GM20000 (cell line): ENCODE data around the gene BAIAP3.
"Not testable (repeated sequence)": the region's sequence is repeated elsewhere in the genome, so short reads cannot be mapped to it uniquely, and the experiment has no call there.

Experiments
- DNase-seq: peaks from one replicate; pipeline ENCODE4 v3.0.0; 2012; ENCODE audit warnings: low spot score
- CTCF ChIP-seq: IDR thresholded peaks from 2 replicates; pipeline ENCODE4 v1.5.1; 2012; ENCODE audit warnings: mild to moderate bottlenecking, control low read depth; ENCODE audit errors: extremely low read depth, missing control alignments

BAIAP3 gene

GRCh38 chr16:1323296-1324239 lies 9.9 kb upstream of the BAIAP3 start:
- DNase-seq: no peak
- no peak for TF ChIP-seq CTCF

- no peak for DNase-seq
- TF ChIP-seq CTCF: no peak
These were observed 9.1 kb upstream of the BAIAP3 start for GRCh38 chr16:1324286-1324826.

GRCh38 chr16:1325261-1325660 lies 8.2 kb upstream of the BAIAP3 start:
- TF ChIP-seq CTCF: no peak
- DNase-seq: no peak

- TF ChIP-seq CTCF: no peak
- DNase-seq: no peak
These were observed 7.6 kb upstream of the BAIAP3 start for GRCh38 chr16:1325673-1326371.

- DNase-seq: no peak
- no peak for TF ChIP-seq CTCF
These were observed 7.1 kb upstream of the BAIAP3 start for GRCh38 chr16:1326391-1326790.

- DNase-seq: no peak
- TF ChIP-seq CTCF: no peak
These were observed 6.4 kb upstream of the BAIAP3 start for GRCh38 chr16:1326946-1327618.

GRCh38 chr16:1327619-1327947 lies 5.9 kb upstream of the BAIAP3 start:
- TF ChIP-seq CTCF: no peak
- no peak for DNase-seq

- DNase-seq: not testable (repeated sequence)
These were observed 5.3 kb upstream of the BAIAP3 start for GRCh38 chr16:1328136-1328535.

- DNase-seq: not testable (repeated sequence)
These were observed 4.5 kb upstream of the BAIAP3 start for GRCh38 chr16:1328961-1329360.
